Measurements from ENCODE around the gene FOXJ3. TPM values are rescaled to one million over a fixed set of nuclear protein-coding genes. Genes with fewer than 3 reads are reported as not detected.

FOXJ3 gene
- total and polyA plus RNA-seq, 2 of the 4 experiments (the other 2 are of a cell fraction): 16.7 to 30.5 TPM

DNA sequence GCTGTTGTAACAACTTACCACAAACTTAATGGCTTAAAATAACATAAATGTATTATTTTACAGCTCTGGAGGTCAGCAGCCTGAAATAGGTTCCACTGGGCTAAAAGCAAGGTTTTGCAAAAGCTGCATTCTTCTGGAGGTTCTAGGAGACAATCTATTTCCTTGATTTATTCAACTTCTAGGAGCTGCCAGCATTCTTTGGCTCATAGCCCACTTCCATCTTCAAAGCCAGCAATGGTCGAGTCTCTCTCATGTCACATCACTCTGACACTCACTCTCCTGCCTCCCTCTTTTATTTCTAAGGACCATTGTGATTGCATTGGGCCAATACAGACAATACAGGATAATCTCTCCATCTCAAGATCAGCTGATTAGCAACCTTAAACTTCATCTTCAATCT lies 15.1 kb upstream of the FOXJ3 start:
- dilution Hi-C loops (cut with HindIII; ENCODE audit: low sequenced_read_pairs, unreplicated experiment): no loop called here
- no CpG with 5 or more reads among the region's 1 CpG for WGBS, 2 experiments (ENCODE audit: extremely low coverage in 2 of 2, insufficient read length in 1 of 2)

More for the DNA sequence above, 15.1 kb upstream of the FOXJ3 start:
- Histone ChIP-seq H3K18ac (ENCODE audit: low read depth, low read length) (no peak overlapping the region), H4K8ac (ENCODE audit: low read depth in 2 of 2, low read length in 2 of 2) (no peak overlapping the region), H3K9ac (ENCODE audit: low read depth, low read length) (no peak overlapping the region), H3K9me1 (ENCODE audit: insufficient read depth, low read length) (no peaks in the 10 kb centered on the region), H2AK9ac (replicated peaks; ENCODE audit: low read depth, low read length, poor library complexity) (no peak overlapping the region), H3K4me1 (ENCODE audit: control insufficient read depth, insufficient read depth, low read length) (no peaks in the 10 kb centered on the region), H2AFZ (replicated peaks; ENCODE audit: low read length, poor library complexity) (no peak overlapping the region), H3K36me3 (ENCODE audit: control insufficient read depth, insufficient read depth, low read length) (no peaks in the 10 kb centered on the region), H3K4me2 (ENCODE audit: low read depth, low read length) (no peak overlapping the region), H3K23ac (ENCODE audit: low read depth, low read length) (no peak overlapping the region), H2BK20ac (ENCODE audit: low read depth, low read length) (no peak overlapping the region), H3K27ac (ENCODE audit: insufficient read depth, low read length) (no peak overlapping the region), H3K14ac (replicated peaks; ENCODE audit: low read depth, low read length) (no peak overlapping the region), H3K27me3 (ENCODE audit: control insufficient read depth, insufficient read depth, low read length) (peaks cover 5% of the 10 kb centered on the region), H2BK120ac (ENCODE audit: low read depth, low read length) (no peak overlapping the region), H3K9me3 (ENCODE audit: control insufficient read depth, insufficient read depth, low read length) (no peaks in the 10 kb centered on the region), H2AK5ac (ENCODE audit: low read depth, low read length) (no peak overlapping the region), H2BK15ac (ENCODE audit: low read depth, low read length) (no peak overlapping the region), H4K20me1 (ENCODE audit: insufficient read depth, low read length) (no peaks in the 10 kb centered on the region), H3K4me3 (ENCODE audit: insufficient read depth, low read depth, low read length) (no peak overlapping the region), H4K5ac (ENCODE audit: low read depth, low read length) (no peak overlapping the region), H3K79me1 (ENCODE audit: low read depth in 1 of 2, low read length in 2 of 2) (no peaks in the 10 kb centered on the region), H3K56ac (ENCODE audit: extremely low read depth, insufficient read depth, low read length) (no peak overlapping the region), H2BK5ac (ENCODE audit: low read depth, low read length, poor library complexity, severe bottlenecking) (no peak overlapping the region), H3K4ac (ENCODE audit: low read depth, low read length) (no peak overlapping the region), H4K91ac (ENCODE audit: insufficient read depth, low read depth, low read length) (no peak overlapping the region)
- DNase-seq (no peak), ATAC-seq (ENCODE audit: low read depth) (no peak)
- POLR2A ChIA-PET (ENCODE audit: unreplicated experiment): no interaction called here
- CTCF ChIA-PET: no interaction called here
- TF ChIP-seq SMC3 (IDR thresholded peaks at IDR 0.05; ENCODE audit: low read depth, low read length): no peak
- TF ChIP-seq, protein P1, sequence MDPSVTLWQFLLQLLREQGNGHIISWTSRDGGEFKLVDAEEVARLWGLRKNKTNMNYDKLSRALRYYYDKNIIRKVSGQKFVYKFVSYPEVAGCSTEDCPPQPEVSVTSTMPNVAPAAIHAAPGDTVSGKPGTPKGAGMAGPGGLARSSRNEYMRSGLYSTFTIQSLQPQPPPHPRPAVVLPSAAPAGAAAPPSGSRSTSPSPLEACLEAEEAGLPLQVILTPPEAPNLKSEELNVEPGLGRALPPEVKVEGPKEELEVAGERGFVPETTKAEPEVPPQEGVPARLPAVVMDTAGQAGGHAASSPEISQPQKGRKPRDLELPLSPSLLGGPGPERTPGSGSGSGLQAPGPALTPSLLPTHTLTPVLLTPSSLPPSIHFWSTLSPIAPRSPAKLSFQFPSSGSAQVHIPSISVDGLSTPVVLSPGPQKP (IDR thresholded peaks at IDR 0.05; ENCODE audit: borderline replicate concordance, low read depth, low read length): no peak
- TF ChIP-seq BHLHE40 (IDR thresholded peaks at IDR 0.05; ENCODE audit: low read depth, low read length): no peak
- no peak for TF ChIP-seq NFE2L2 (IDR thresholded peaks at IDR 0.05; ENCODE audit: low read depth, low read length)
- TF ChIP-seq POLR2A (IDR thresholded peaks at IDR 0.05; ENCODE audit: low read depth, low read length): no peak
- no peak for TF ChIP-seq MAZ (IDR thresholded peaks at IDR 0.05; ENCODE audit: borderline replicate concordance, low read depth, low read length)
- TF ChIP-seq, protein P2, sequence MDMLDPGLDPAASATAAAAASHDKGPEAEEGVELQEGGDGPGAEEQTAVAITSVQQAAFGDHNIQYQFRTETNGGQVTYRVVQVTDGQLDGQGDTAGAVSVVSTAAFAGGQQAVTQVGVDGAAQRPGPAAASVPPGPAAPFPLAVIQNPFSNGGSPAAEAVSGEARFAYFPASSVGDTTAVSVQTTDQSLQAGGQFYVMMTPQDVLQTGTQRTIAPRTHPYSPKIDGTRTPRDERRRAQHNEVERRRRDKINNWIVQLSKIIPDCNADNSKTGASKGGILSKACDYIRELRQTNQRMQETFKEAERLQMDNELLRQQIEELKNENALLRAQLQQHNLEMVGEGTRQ (IDR thresholded peaks at IDR 0.05; ENCODE audit: low read depth, low read length): no peak
- no peak for TF ChIP-seq CEBPB (IDR thresholded peaks at IDR 0.05; ENCODE audit: low read depth, low read length)
- intact Hi-C loops (cut with micrococcal nuclease): no loop called here
- in situ Hi-C loops (cut with MboI; ENCODE audit: low sequenced_read_pairs): no loop called here
- BruUV-seq (replicated peaks): no TSS peak

All from IMR-90 (cell line).